ENCODE measurements around the gene PRKACA.

PRKACA gene

GRCh38 chr19:14101003-14101545, 16.5 kb downstream of the PRKACA start:
- POLR2A ChIA-PET (ENCODE audit: low non-redundant PET): no interaction called here
- CTCF ChIA-PET: no interaction called here
- TF ChIP-seq CTCF (conservative IDR thresholded peaks at IDR 0.05; ENCODE audit: low read depth): no peak
- H3K27ac ChIP-seq: peak overlapping the region; percentile 62; the same call in 1 of the 2 replicates
- no peak for DNase-seq (ENCODE audit: low spot score)

- ChIA-PET POLR2A (ENCODE audit: low non-redundant PET) (no interaction called here), CTCF (no interaction called here)
- peak overlapping the region; percentile 0 for H3K27ac ChIP-seq
- TF ChIP-seq CTCF (conservative IDR thresholded peaks at IDR 0.05; ENCODE audit: low read depth): 0 out of 2 replicates have a peak, but pooled peaks have one; percentile 7
- DNase-seq (ENCODE audit: low spot score): no peak
Observed at GRCh38 chr19:14097532-14098151, 19.9 kb downstream of the PRKACA start.

GRCh38 chr19:14096272-14096992, 21.1 kb downstream of the PRKACA start:
- no peak for TF ChIP-seq CTCF (conservative IDR thresholded peaks at IDR 0.05; ENCODE audit: low read depth)
- H3K27ac ChIP-seq: peak overlapping the region; percentile 0
- ChIA-PET CTCF (interaction anchor here (0.6 kb wide), 4 partner anchors 33 to 253 kb away, joined by 3 to 5 read pairs (median 4); no protein-coding TSS in a partner anchor), POLR2A (ENCODE audit: low non-redundant PET) (no interaction called here)
- no peak for DNase-seq (ENCODE audit: low spot score)

GRCh38 chr19:14094854-14095253, 22.7 kb downstream of the PRKACA start:
- no peak for DNase-seq (ENCODE audit: low spot score)
- TF ChIP-seq CTCF (conservative IDR thresholded peaks at IDR 0.05; ENCODE audit: low read depth): no peak
- CTCF ChIA-PET: interaction anchor here (0.6 kb wide), 1 partner anchor 30 kb away, joined by 3 read pairs; no protein-coding TSS in a partner anchor
- POLR2A ChIA-PET (ENCODE audit: low non-redundant PET): no interaction called here
- peak overlapping the region; percentile 19 for H3K27ac ChIP-seq

GRCh38 chr19:14093117-14093823, 24.3 kb downstream of the PRKACA start:
- TF ChIP-seq CTCF (conservative IDR thresholded peaks at IDR 0.05; ENCODE audit: low read depth): no peak
- CTCF ChIA-PET: interaction anchor here (0.7 kb wide), 1 partner anchor 9 kb away, joined by 4 read pairs; no protein-coding TSS in a partner anchor
- no peak overlapping the region for H3K27ac ChIP-seq
- POLR2A ChIA-PET (ENCODE audit: low non-redundant PET): no interaction called here
- DNase-seq (ENCODE audit: low spot score): no peak

- POLR2A ChIA-PET (ENCODE audit: low non-redundant PET): no interaction called here
- H3K27ac ChIP-seq: peak overlapping the region; percentile 92
Observed at GRCh38 chr19:14091813-14092462, 25.6 kb downstream of the PRKACA start.

More at GRCh38 chr19:14091813-14092462, 25.6 kb downstream of the PRKACA start:
- no peak for TF ChIP-seq CTCF (conservative IDR thresholded peaks at IDR 0.05; ENCODE audit: low read depth)
- CTCF ChIA-PET: interaction anchor here (0.5 to 0.7 kb wide), 2 partner anchors 44 to 45 kb away, joined by 3 to 5 read pairs; no protein-coding TSS in a partner anchor
- no peak for DNase-seq (ENCODE audit: low spot score)

Measured in RWPE1 (cell line).